Transverse colon (tissue), 4 donors: ENCODE measurements around the gene RAD21L1. TPM values are rescaled to one million over a fixed set of nuclear protein-coding genes. Genes with fewer than 3 reads are reported as not detected.

Experiments
- DNase-seq: peaks from one replicate; pipeline ENCODE4 v3.0.0-alpha.2; 2019
- H3K27ac ChIP-seq, 4 donors: fragments of 200-600 bp; sonication (generic); 2 replicates each; pipeline ENCODE4 v1.5.1; 2016 to 2018; ENCODE audit warnings: inconsistent platforms in 4 of 4
- H3K27me3 ChIP-seq: fragments of 200-600 bp; sonication (generic); 2 replicates; pipeline ENCODE4 v1.5.1; 2017; ENCODE audit warnings: inconsistent platforms
- H3K36me3 ChIP-seq, 4 donors: fragments of 200-600 bp; sonication (generic); 2 replicates each; pipeline ENCODE4 v1.5.1; 2017 to 2019; ENCODE audit warnings: inconsistent platforms in 4 of 4
- H3K4me1 ChIP-seq, 4 donors: fragments of 200-600 bp; sonication (generic); 2 replicates each; pipeline ENCODE4 v1.5.1; 2017 to 2020; ENCODE audit warnings: inconsistent platforms in 4 of 4
- H3K4me3 ChIP-seq, 4 donors: fragments of 200-600 bp; sonication (generic); 1 replicate in 1 of 4; 2 replicates in 3 of 4; pipeline versions ENCODE4 v1.5.1 to v1.6.1; 2017 to 2019; ENCODE audit warnings: inconsistent platforms in 4 of 4
- H3K9me3 ChIP-seq, 2 donors: fragments of 200-600 bp; sonication (generic); 2 replicates each; pipeline ENCODE4 v1.5.1; 2017 to 2019; ENCODE audit warnings: inconsistent platforms in 2 of 2
- EP300 ChIP-seq: sonication (generic); formaldehyde crosslinking; IDR thresholded peaks from one replicate; pipeline ENCODE4 v1.6.1; 2017; ENCODE audit warnings: antibody characterized with exemption, low read depth
- POLR2A ChIP-seq: fragments of 450-650 bp; IDR thresholded peaks from one replicate; pipeline ENCODE4 v1.6.1; 2016; ENCODE audit warnings: antibody characterized with exemption, mild to moderate bottlenecking, moderate library complexity
- POLR2AphosphoS5 ChIP-seq, 3 donors: sonication (generic); formaldehyde crosslinking; IDR thresholded peaks; one replicate each; pipeline ENCODE4 v1.6.1; 2016; ENCODE audit warnings: antibody characterized with exemption in 3 of 3
- WGBS, 2 donors: methylation state at CpG; one replicate each; pipeline ENCODE4 v1.1.5; 2018; ENCODE audit warnings: low coverage in 1 of 2; 5-methylcytosine and 5-hydroxymethylcytosine counted together
- in situ Hi-C, 4 donors: fragments of 200-750 bp; cut with MboI; loops; one replicate each; pipeline versions ENCODE4 v1.15.0 to v1.15.1; 2017; ENCODE audit warnings: low sequenced_read_pairs in 3 of 4, low pct_ligation_motif_present in 1 of 4, low pct_unique_long_range_greater_than_20kb in 1 of 4
- intact Hi-C: fragments of 100-400 bp; cut with DNase I; formaldehyde crosslinking; loops from one replicate; pipeline ENCODE4 v1.15.1; 2023; ENCODE audit warnings: low total_unique reads
- total RNA-seq, 4 donors: library from RNA; depleted of rRNA; stranded (reverse); fragments of >200 nt; gene quantifications; one replicate each; pipeline ENCODE4 v1.1.0, GENCODE V29; 2016
- TF ChIP-seq, protein P1 (sequence below), 5 experiments: fragments of 200-600 bp in 3 of 5; fragments of 450-650 bp in 2 of 5; sonication (generic) in 3 of 5; IDR thresholded peaks; 1 replicate in 2 of 5; 2 replicates in 3 of 5; pipeline ENCODE4 v1.5.1; 2016 to 2017; ENCODE audit warnings: antibody characterized with exemption in 5 of 5, inconsistent platforms in 3 of 5, mild to moderate bottlenecking in 2 of 5, moderate library complexity in 1 of 5

The RAD21L1 gene
- total RNA-seq, 4 donors from 2014 or later: not detected

DNA sequence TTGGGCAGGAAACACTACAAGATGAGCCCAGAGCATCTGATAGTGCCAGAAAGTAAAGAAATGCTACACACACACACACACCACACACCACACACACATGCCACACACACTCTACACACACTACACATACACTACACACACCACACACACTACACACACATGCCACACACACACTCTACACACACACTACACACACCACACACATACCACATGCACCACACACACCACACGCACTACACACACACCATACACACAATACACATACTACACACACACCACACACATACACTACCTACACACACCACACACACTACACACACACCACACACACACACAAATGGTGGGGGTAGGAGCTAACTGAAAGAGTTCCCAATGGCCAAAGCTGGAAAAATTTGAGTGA, 37.5 kb upstream of the RAD21L1 start:
- intact Hi-C loops: no loop called here
- in situ Hi-C loops: no loop called here
- Histone ChIP-seq H3K27ac (no peak overlapping the region), H3K27me3 (peaks cover 25% of the 10 kb centered on the region), H3K4me1 (peaks cover 7 to 24% (median 22%) of the 10 kb centered on the region in 4 donors), H3K9me3 (no peaks in the 10 kb centered on the region), H3K4me3 (no peak overlapping the region), H3K36me3 (no peaks in the 10 kb centered on the region)
- TF ChIP-seq POLR2AphosphoS5 (IDR thresholded peaks at IDR 0.05) (no peak), POLR2A (no peak), EP300 (no peak)
- TF ChIP-seq, protein P1, sequence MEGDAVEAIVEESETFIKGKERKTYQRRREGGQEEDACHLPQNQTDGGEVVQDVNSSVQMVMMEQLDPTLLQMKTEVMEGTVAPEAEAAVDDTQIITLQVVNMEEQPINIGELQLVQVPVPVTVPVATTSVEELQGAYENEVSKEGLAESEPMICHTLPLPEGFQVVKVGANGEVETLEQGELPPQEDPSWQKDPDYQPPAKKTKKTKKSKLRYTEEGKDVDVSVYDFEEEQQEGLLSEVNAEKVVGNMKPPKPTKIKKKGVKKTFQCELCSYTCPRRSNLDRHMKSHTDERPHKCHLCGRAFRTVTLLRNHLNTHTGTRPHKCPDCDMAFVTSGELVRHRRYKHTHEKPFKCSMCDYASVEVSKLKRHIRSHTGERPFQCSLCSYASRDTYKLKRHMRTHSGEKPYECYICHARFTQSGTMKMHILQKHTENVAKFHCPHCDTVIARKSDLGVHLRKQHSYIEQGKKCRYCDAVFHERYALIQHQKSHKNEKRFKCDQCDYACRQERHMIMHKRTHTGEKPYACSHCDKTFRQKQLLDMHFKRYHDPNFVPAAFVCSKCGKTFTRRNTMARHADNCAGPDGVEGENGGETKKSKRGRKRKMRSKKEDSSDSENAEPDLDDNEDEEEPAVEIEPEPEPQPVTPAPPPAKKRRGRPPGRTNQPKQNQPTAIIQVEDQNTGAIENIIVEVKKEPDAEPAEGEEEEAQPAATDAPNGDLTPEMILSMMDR (IDR thresholded peaks at IDR 0.05): no peak
- WGBS, 2 donors: 100% methylated on average over 1 of the region's 1 CpG
- DNase-seq: no peak

DNA sequence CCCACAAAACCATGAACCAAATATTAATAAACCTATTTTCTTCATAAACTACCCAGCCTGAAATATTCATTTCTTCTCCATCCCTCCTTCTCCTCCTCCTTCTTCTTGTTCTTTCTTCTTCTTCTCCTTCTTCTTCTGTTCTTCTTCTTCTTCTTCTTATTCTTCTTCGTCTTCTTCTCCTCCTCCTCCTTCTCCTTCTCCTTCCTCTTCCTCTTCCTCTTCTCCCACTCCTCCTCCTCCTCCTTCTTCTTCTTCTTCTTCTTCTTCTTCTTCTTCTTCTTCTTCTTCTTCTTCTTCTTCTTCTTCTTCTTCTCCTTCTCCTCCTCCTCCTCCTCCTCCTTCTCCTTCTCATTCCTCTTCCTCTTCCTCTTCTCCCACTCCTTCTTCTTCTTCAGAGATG, 36.0 kb upstream of the RAD21L1 start:
- in situ Hi-C loops: no loop called here
- Histone ChIP-seq H3K27me3 (peaks cover 13% of the 10 kb centered on the region), H3K4me1 (peaks cover 5 to 21% (median 20%) of the 10 kb centered on the region in 4 donors), H3K4me3 (no peak overlapping the region), H3K36me3 (no peaks in the 10 kb centered on the region), H3K27ac (no peak overlapping the region), H3K9me3 (no peaks in the 10 kb centered on the region)
- intact Hi-C loops: no loop called here
- no peak for TF ChIP-seq EP300
- no peak for TF ChIP-seq POLR2A
- no peak for DNase-seq
- WGBS, 2 donors: 78 to 100% methylated on average over 1 of the region's 1 CpG

DNA sequence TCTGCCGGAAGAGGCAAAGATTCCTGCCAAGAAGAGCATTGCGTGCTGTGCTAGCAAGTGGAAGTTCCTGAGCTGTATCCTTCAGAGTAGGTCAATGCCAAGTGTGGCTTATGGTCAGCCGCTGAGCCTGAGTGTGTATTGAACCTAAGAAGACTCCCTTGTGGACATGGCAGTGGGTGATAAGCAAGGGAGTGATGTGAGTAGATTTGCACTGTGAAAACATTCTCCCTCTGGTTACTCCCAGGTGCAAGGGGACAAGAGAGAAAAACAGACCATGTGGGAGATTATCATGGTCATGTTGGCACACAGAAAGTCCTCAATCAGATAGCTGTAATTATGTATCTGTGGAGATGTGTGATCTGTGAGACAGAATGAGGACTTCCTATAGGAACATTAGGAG, 35.0 kb upstream of the RAD21L1 start:
- in situ Hi-C loops: no loop called here
- intact Hi-C loops: no loop called here
- Histone ChIP-seq H3K27me3 (peaks cover 3% of the 10 kb centered on the region), H3K36me3 (no peaks in the 10 kb centered on the region), H3K27ac (no peak overlapping the region), H3K4me1 (peaks cover 2 to 11% (median 10%) of the 10 kb centered on the region in 4 donors), H3K9me3 (no peaks in the 10 kb centered on the region), H3K4me3 (no peak overlapping the region)
- 92 to 100% methylated on average over 1 to 3 of the region's 3 CpGs for WGBS, 2 donors
- DNase-seq: no peak
- TF ChIP-seq, protein P1 (IDR thresholded peaks at IDR 0.05): no peak
- TF ChIP-seq POLR2A: no peak
- no peak for TF ChIP-seq EP300
- TF ChIP-seq POLR2AphosphoS5 (IDR thresholded peaks at IDR 0.05): no peak

DNA sequence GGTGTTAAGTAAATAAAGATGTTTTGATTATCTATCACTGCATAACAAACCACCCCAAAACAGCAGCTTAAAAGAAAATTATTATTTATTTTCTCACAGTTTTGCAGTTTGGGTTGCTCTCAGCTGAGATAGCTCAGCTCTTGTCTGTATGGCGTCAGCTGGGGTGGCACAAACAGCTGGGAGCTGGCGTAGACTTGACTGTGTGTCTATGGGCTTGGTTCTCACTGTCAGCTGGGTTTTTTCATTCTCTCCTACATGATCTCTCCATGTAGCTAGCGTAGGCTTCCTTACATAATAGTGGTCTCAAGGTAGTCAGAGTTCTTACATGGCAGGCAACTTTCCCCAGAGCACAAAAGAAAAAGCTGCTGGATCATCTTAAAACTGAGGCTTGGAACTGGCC, 34.5 kb upstream of the RAD21L1 start:
- Histone ChIP-seq H3K27ac (no peak overlapping the region), H3K4me1 (peaks cover 0 to 8% (median 8%) of the 10 kb centered on the region in 4 donors), H3K27me3 (no peaks in the 10 kb centered on the region), H3K36me3 (no peaks in the 10 kb centered on the region), H3K9me3 (no peaks in the 10 kb centered on the region), H3K4me3 (no peak overlapping the region)
- 82 to 96% methylated on average over 3 of the region's 3 CpGs for WGBS, 2 donors
- in situ Hi-C loops: no loop called here
- no peak for DNase-seq
- TF ChIP-seq EP300: no peak
- no peak for TF ChIP-seq POLR2A
- TF ChIP-seq POLR2AphosphoS5 (IDR thresholded peaks at IDR 0.05): no peak
- TF ChIP-seq, protein P1 (IDR thresholded peaks at IDR 0.05): no peak
- intact Hi-C loops: no loop called here

DNA sequence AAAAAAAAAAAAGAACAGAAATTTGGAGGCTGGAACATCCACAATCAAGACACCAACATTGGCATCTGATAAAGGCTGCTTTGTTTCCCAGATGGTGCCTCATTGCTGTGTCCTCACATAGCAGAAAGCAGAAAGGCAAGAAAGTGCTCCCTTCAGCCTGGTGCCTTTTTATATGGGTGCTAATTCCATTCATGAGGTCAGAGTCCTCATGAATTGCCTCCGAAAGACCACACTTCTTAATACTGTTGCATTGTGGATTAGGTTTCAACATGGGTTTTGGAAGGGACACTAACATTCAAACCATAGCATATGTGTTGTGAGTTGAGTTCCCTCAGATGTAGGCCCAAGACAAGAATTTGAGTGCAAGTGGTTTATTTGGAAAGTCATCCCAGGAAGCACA, 30.6 kb upstream of the RAD21L1 start:
- Histone ChIP-seq H3K4me3 (no peak overlapping the region), H3K27me3 (no peaks in the 10 kb centered on the region), H3K36me3 (no peaks in the 10 kb centered on the region), H3K9me3 (no peaks in the 10 kb centered on the region), H3K27ac (no peak overlapping the region), H3K4me1 (no peaks in the 10 kb centered on the region)
- in situ Hi-C loops: no loop called here
- TF ChIP-seq POLR2AphosphoS5 (IDR thresholded peaks at IDR 0.05) (no peak), POLR2A (no peak), EP300 (no peak)
- TF ChIP-seq, protein P1 (IDR thresholded peaks at IDR 0.05): no peak
- 70% methylated on average over 1 of the region's 1 CpG; no CpG with 5 or more reads in 1 of the 2 donors for WGBS, 2 donors
- intact Hi-C loops: no loop called here
- no peak for DNase-seq
